ENCODE results near the gene CERCAM. TPM values are rescaled to one million over a fixed set of nuclear protein-coding genes. Genes with fewer than 3 reads are reported as not detected.

Gene CERCAM
- total RNA-seq, 1 donor from 2014 or later, result 70.5 TPM

GRCh38 chr9:128481561-128481960, 60.9 kb downstream of the CERCAM start:
- H3K9me3 ChIP-seq, result no peaks in the 10 kb centered on the region
- intact Hi-C loops (cut with DNase I), result no loop called here
- no peaks in the 10 kb centered on the region for H3K4me1 ChIP-seq
- no peak for DNase-seq (ENCODE audit: low spot score in 2 of 2)
- H3K4me3 ChIP-seq, result no peak overlapping the region
- no peaks in the 10 kb centered on the region for H3K27me3 ChIP-seq
- peaks cover 56 to 82% of the 10 kb centered on the region in 2 donors for H3K36me3 ChIP-seq
- TF ChIP-seq, protein P1, sequence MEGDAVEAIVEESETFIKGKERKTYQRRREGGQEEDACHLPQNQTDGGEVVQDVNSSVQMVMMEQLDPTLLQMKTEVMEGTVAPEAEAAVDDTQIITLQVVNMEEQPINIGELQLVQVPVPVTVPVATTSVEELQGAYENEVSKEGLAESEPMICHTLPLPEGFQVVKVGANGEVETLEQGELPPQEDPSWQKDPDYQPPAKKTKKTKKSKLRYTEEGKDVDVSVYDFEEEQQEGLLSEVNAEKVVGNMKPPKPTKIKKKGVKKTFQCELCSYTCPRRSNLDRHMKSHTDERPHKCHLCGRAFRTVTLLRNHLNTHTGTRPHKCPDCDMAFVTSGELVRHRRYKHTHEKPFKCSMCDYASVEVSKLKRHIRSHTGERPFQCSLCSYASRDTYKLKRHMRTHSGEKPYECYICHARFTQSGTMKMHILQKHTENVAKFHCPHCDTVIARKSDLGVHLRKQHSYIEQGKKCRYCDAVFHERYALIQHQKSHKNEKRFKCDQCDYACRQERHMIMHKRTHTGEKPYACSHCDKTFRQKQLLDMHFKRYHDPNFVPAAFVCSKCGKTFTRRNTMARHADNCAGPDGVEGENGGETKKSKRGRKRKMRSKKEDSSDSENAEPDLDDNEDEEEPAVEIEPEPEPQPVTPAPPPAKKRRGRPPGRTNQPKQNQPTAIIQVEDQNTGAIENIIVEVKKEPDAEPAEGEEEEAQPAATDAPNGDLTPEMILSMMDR (IDR thresholded peaks at IDR 0.05), result no peak
- H3K27ac ChIP-seq, result no peak overlapping the region

- no peaks in the 10 kb centered on the region for H3K4me1 ChIP-seq
- DNase-seq (ENCODE audit: low spot score in 2 of 2), result no peak
- no peaks in the 10 kb centered on the region for H3K9me3 ChIP-seq
- H3K4me3 ChIP-seq, result no peak overlapping the region
- no peak overlapping the region for H3K27ac ChIP-seq
- TF ChIP-seq, protein P1 (IDR thresholded peaks at IDR 0.05), result no peak
- intact Hi-C loops (cut with DNase I), result no loop called here
- H3K36me3 ChIP-seq, result peaks cover 58 to 86% of the 10 kb centered on the region in 2 donors
- no peaks in the 10 kb centered on the region for H3K27me3 ChIP-seq
Observed at GRCh38 chr9:128482186-128482585, 61.5 kb downstream of the CERCAM start.

DNA sequence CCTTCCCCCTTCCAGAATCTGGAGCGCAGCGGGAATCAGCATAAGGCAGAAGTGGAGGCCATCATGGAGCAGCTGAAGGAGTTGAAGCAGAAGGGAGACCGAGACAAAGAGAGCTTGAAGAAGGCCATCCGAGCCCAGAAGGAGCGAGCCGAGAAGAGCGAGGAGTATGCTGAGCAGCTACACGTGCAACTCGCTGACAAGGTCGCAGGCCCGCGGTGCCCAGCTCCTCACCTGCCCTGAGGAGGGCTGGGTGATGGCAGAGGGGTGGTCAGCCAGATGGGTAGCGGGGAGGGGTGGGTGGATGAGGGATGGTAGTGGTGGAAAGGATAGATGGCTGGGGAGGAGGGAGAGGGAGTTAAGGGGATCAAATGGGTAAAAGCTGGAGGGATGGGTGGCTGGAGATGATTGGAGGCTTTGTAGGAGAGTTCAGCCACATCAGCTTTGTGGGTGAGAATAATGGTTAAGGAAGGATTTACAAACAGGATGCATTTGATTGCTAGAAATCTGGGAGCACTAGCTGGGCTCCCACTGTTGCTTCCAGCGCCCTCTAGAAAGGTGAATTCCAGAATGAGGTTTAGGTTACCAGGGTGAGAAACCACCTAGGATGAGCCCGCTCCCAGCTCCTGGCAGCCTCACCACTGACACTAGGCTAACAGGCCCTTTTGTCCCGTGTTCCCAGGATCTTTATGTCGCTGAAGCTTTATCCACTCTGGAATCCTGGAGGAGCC, 64.2 kb downstream of the CERCAM start:
- Histone ChIP-seq H3K4me3 (no peak overlapping the region), H3K36me3 (peaks cover 59 to 72% of the 10 kb centered on the region in 2 donors), H3K4me1 (no peaks in the 10 kb centered on the region), H3K9me3 (no peaks in the 10 kb centered on the region), H3K27me3 (no peaks in the 10 kb centered on the region), H3K27ac (no peak overlapping the region)
- intact Hi-C loops (cut with DNase I), result no loop called here
- no peak for DNase-seq (ENCODE audit: low spot score in 2 of 2)
- TF ChIP-seq, protein P1 (IDR thresholded peaks at IDR 0.05), result no peak

DNA sequence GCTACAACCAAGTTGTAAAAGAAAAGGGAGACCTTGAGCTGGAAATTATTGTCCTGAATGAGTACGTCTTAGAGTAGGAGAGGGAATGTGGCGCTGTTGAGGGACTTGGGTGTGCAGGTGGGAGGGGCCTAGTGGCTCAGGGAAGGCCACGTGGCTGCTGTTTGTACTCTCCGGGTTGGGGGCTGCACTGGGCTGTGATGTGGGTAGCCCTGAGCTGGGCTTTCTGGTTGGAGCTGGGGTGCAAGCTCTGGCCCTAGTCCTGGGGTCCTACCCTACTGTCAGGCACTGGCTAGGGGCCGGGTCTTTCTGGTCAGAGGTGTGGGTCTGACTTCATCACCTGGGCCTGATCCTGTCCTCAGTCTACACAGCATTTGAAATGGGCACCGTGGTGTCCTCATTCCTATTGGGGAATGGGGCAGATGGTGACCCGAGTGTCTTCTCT, 64.8 kb downstream of the CERCAM start:
- Histone ChIP-seq H3K27ac (no peak overlapping the region), H3K4me3 (no peak overlapping the region), H3K9me3 (no peaks in the 10 kb centered on the region), H3K36me3 (peaks cover 59 to 74% of the 10 kb centered on the region in 2 donors), H3K27me3 (no peaks in the 10 kb centered on the region), H3K4me1 (no peaks in the 10 kb centered on the region)
- intact Hi-C loops (cut with DNase I), result no loop called here
- no peak for DNase-seq (ENCODE audit: low spot score in 2 of 2)
- TF ChIP-seq, protein P1 (IDR thresholded peaks at IDR 0.05), result no peak

- TF ChIP-seq, protein P1 (IDR thresholded peaks at IDR 0.05), result no peak
- intact Hi-C loops (cut with DNase I), result no loop called here
- H3K9me3 ChIP-seq, result no peaks in the 10 kb centered on the region
- H3K4me1 ChIP-seq, result no peaks in the 10 kb centered on the region
- H3K4me3 ChIP-seq, result no peak overlapping the region
- no peak for DNase-seq (ENCODE audit: low spot score in 2 of 2)
- no peak overlapping the region for H3K27ac ChIP-seq
- H3K27me3 ChIP-seq, result no peaks in the 10 kb centered on the region
- H3K36me3 ChIP-seq, result peaks cover 57 to 75% of the 10 kb centered on the region in 2 donors
Observed at GRCh38 chr9:128486201-128486600, 65.5 kb downstream of the CERCAM start.

Other genes starting within 250 kb of the CERCAM start
- gene CIZ1, start 229.3 kb upstream of the CERCAM start, total RNA-seq, result 85.8 TPM
- 31.9 TPM for gene DNM1, start 217.5 kb upstream of the CERCAM start, total RNA-seq
- gene GOLGA2, start 144.8 kb upstream of the CERCAM start, total RNA-seq, result 74.9 TPM
- 1.8 TPM for gene SWI5, start 144.6 kb upstream of the CERCAM start, total RNA-seq
- gene TRUB2, start 98.4 kb upstream of the CERCAM start, total RNA-seq, result 10.2 TPM
- 11.4 TPM for gene COQ4, start 98.0 kb upstream of the CERCAM start, total RNA-seq
- gene SLC27A4, start 80.3 kb upstream of the CERCAM start, total RNA-seq, result 16.6 TPM
- 37.5 TPM for gene URM1, start 49.5 kb upstream of the CERCAM start, total RNA-seq
- gene ODF2, start 35.1 kb downstream of the CERCAM start, total RNA-seq, result 26.9 TPM
- gene GLE1, start 83.9 kb downstream of the CERCAM start, total RNA-seq, result 6.3 TPM
- gene SPTAN1, start 131.7 kb downstream of the CERCAM start, total RNA-seq, result 687 TPM
- 49.9 TPM for gene DYNC2I2, start 236.0 kb downstream of the CERCAM start, total RNA-seq